Endothelial cell of umbilical vein (primary cell): ENCODE data around the gene GATAD2A. TPM values are rescaled to one million over a fixed set of nuclear protein-coding genes. Genes with fewer than 3 reads are reported as not detected.

Source experiments
- BruUV-seq: library from RNA; stranded (reverse); fragments of 400-500 nt; replicated peaks from 2 replicates; lab custom pipeline; 2021; lab: Mats Ljungman, UMichigan
- CTCF ChIA-PET: fragments of 300-600, 350-600 bp; sonication (Branson Sonifier 250); formaldehyde crosslinking; loops from one replicate; lab custom pipeline; 2021; ENCODE audit warnings: antibody characterized with exemption, inconsistent platforms; lab: Charles Lee
- POLR2A ChIA-PET: fragments of 300-600, 350-600 bp; sonication (Branson Sonifier 250); formaldehyde crosslinking; loops from one replicate; lab custom pipeline; 2021; ENCODE audit warnings: antibody characterized with exemption, inconsistent platforms; lab: Charles Lee
- DNase-seq: peaks from one replicate; pipeline ENCODE4 v3.0.0-alpha.2; 2011; ENCODE audit warnings: low read depth, low spot score
- FAIRE-seq: peaks from 2 replicates; lab custom pipeline; 2011; peaks lifted over from hg19 to GRCh38; lab: Jason Lieb, UNC
- H2AFZ ChIP-seq: 2 replicates; pipeline ENCODE4 v1.6.0; 2012; ENCODE audit warnings: low read depth, low read length, control low read depth, inconsistent platforms
- H3K27ac ChIP-seq: 2 replicates; pipeline ENCODE4 v1.5.1; 2011; ENCODE audit warnings: low read depth, mild to moderate bottlenecking, control low read depth, low read length, moderate library complexity; ENCODE audit not compliant: insufficient read depth
- H3K27me3 ChIP-seq, 2 experiments: 2 replicates each; pipeline versions ENCODE4 v1.6.0 to v1.6.1; 2011; ENCODE audit warnings: low read length in 2 of 2, mixed read lengths in 1 of 2; ENCODE audit not compliant: control insufficient read depth in 2 of 2, insufficient read depth in 2 of 2
- H3K36me3 ChIP-seq, 2 experiments: 2 replicates in 1 of 2; 3 replicates in 1 of 2; pipeline ENCODE4 v1.5.1; 2011; ENCODE audit warnings: low read length in 2 of 2, mild to moderate bottlenecking in 1 of 2, moderate library complexity in 1 of 2; ENCODE audit not compliant: control insufficient read depth in 2 of 2, insufficient read depth in 2 of 2; ENCODE audit errors: extremely low read depth in 1 of 2
- H3K4me1 ChIP-seq: 3 replicates; pipeline ENCODE4 v1.5.1; 2011; ENCODE audit warnings: mild to moderate bottlenecking, low read length; ENCODE audit not compliant: control insufficient read depth, insufficient read depth; ENCODE audit errors: extremely low read depth
- H3K4me2 ChIP-seq: 2 replicates; pipeline ENCODE4 v1.6.1; 2011; ENCODE audit warnings: low read length, control low read depth, mixed read lengths; ENCODE audit not compliant: insufficient read depth
- H3K4me3 ChIP-seq, 3 experiments: fragments of 200-600 bp in 1 of 3; sonication (generic), shearing (Covaris generic) in 1 of 3; replicated peaks in 1 of 3; 2 replicates each; pipeline ENCODE4 v1.5.1; 2011 to 2016; ENCODE audit warnings: control low read depth in 3 of 3, low read length in 3 of 3, mild to moderate bottlenecking in 2 of 3, inconsistent platforms in 1 of 3, low read depth in 1 of 3, moderate library complexity in 1 of 3; ENCODE audit not compliant: insufficient read depth in 1 of 3
- H3K79me2 ChIP-seq: 2 replicates; pipeline ENCODE4 v1.6.0; 2012; ENCODE audit warnings: low read length, inconsistent platforms; ENCODE audit not compliant: control insufficient read depth, insufficient read depth
- H3K9ac ChIP-seq: replicated peaks from 2 replicates; pipeline ENCODE3; 2011; ENCODE audit warnings: low read length, control low read depth; ENCODE audit not compliant: insufficient read depth; ENCODE audit errors: extremely low read depth
- H3K9me1 ChIP-seq: replicated peaks from 3 replicates; pipeline ENCODE4 v1.6.0; 2011; ENCODE audit warnings: mild to moderate bottlenecking, low read length; ENCODE audit not compliant: control insufficient read depth, insufficient read depth; ENCODE audit errors: extremely low read depth
- H3K9me3 ChIP-seq: replicated peaks from 2 replicates; pipeline ENCODE4 v1.5.1; 2012; ENCODE audit warnings: low read length, inconsistent platforms; ENCODE audit not compliant: control insufficient read depth, insufficient read depth
- H4K20me1 ChIP-seq: replicated peaks from 2 replicates; pipeline ENCODE3; 2011; ENCODE audit warnings: mild to moderate bottlenecking, low read length; ENCODE audit not compliant: control insufficient read depth, insufficient read depth; ENCODE audit errors: extremely low read depth
- CTCF ChIP-seq, 2 donors: IDR thresholded peaks; 1 replicate in 1 of 2; 2 replicates in 1 of 2; pipeline ENCODE4 v1.5.1; 2011; ENCODE audit warnings: low read length in 2 of 2, mild to moderate bottlenecking in 2 of 2, moderate library complexity in 2 of 2, control low read depth in 1 of 2, inconsistent platforms in 1 of 2, low read depth in 1 of 2; ENCODE audit not compliant: insufficient read depth in 1 of 2; ENCODE audit errors: extremely low read depth in 1 of 2
- EZH2 ChIP-seq: IDR thresholded peaks from 2 replicates; pipeline ENCODE4 v1.6.1; 2012; ENCODE audit warnings: borderline replicate concordance, low read depth, mild to moderate bottlenecking, moderate library complexity, low read length, inconsistent platforms; ENCODE audit not compliant: severe bottlenecking
- FOS ChIP-seq: IDR thresholded peaks from 2 replicates; pipeline ENCODE4 v1.6.1; 2011; ENCODE audit warnings: mild to moderate bottlenecking, low read length, moderate library complexity, borderline replicate concordance; ENCODE audit not compliant: insufficient read depth
- GATA2 ChIP-seq: IDR thresholded peaks from 2 replicates; pipeline ENCODE4 v1.7.0; 2011; ENCODE audit warnings: low read depth, mild to moderate bottlenecking, moderate library complexity, mixed read lengths, low read length; ENCODE audit not compliant: insufficient read length, insufficient read depth
- JUN ChIP-seq: IDR thresholded peaks from 2 replicates; pipeline ENCODE4 v1.6.1; 2011; ENCODE audit warnings: borderline replicate concordance, low read depth; ENCODE audit not compliant: insufficient read length, insufficient read depth
- MYC ChIP-seq: IDR thresholded peaks from one replicate; pipeline ENCODE4 v1.6.1; 2011; ENCODE audit warnings: mild to moderate bottlenecking, low read depth, low read length
- POLR2A ChIP-seq: IDR thresholded peaks from 2 replicates; pipeline ENCODE4 v1.6.1; 2012; ENCODE audit warnings: low read depth, mild to moderate bottlenecking, control low read depth, low read length
- dilution Hi-C: fragments of 300-500 bp; cut with MboI; formaldehyde crosslinking; loops from one replicate; pipeline ENCODE4 v1.15.0; 2019; ENCODE audit warnings: low sequenced_read_pairs; ENCODE audit not compliant: extremely low pct_ligation_motif_present
- intact Hi-C: fragments of 100-400 bp; cut with micrococcal nuclease; formaldehyde crosslinking; loops from one replicate; pipeline ENCODE4 v1.10.0; 2022
- polyA plus RNA-seq, 4 experiments: library from polyadenylated mRNA; depleted of rRNA in 3 of 4; stranded (reverse) in 3 of 4; unstranded in 1 of 4; fragments of >200 nt; gene quantifications; 2 replicates each; pipeline versions ENCODE4 v1.2.1 to v1.2.3, GENCODE V29; 2011 to 2012; ENCODE audit warnings: missing spikeins in 1 of 4
- total RNA-seq: library from RNA; stranded (reverse); gene quantifications from 2 replicates; pipeline ENCODE4 v1.2.3, GENCODE V29; 2021

GATAD2A gene
- total and polyA plus RNA-seq, 2 donors (not counting 3 experiments of a cell fraction or from before 2014, with no cell fraction given): 27.3 to 134 TPM

GRCh38 chr19:19423322-19423721 lies 17.8 kb downstream of the GATAD2A start:
- Histone ChIP-seq H3K4me2 (no peak overlapping the region), H3K79me2 (peaks cover 96% of the 10 kb centered on the region), H3K4me3 (no peak overlapping the region), H3K27ac (no peak overlapping the region), H3K36me3 (no peaks in the 10 kb centered on the region), H2AFZ (no peak overlapping the region), H3K9ac (no peak overlapping the region), H3K27me3 (no peaks in the 10 kb centered on the region), H4K20me1 (peaks cover 4% of the 10 kb centered on the region), H3K4me1 (no peaks in the 10 kb centered on the region), H3K9me3 (no peaks in the 10 kb centered on the region), H3K9me1 (no peaks in the 10 kb centered on the region)
- POLR2A ChIA-PET: no interaction called here
- no peak for FAIRE-seq
- TF ChIP-seq MYC: no peak
- TF ChIP-seq JUN: no peak
- TF ChIP-seq GATA2: no peak
- TF ChIP-seq FOS: no peak
- no peak for TF ChIP-seq POLR2A
- no peak for TF ChIP-seq CTCF (IDR thresholded peaks at IDR 0.05; ENCODE audit: extremely low read depth in 1 of 2, insufficient read depth in 1 of 2, low read depth in 1 of 2, low read length in 2 of 2)
- TF ChIP-seq EZH2: no peak
- no TSS peak for BruUV-seq
- CTCF ChIA-PET: interaction anchor here (1.4 to 1.5 kb wide), 2 partner anchors 11 to 52 kb away, joined by 3 to 4 read pairs; no protein-coding TSS in a partner anchor
- intact Hi-C loops: no loop called here
- no peak for DNase-seq
- dilution Hi-C loops: no loop called here
